ENCODE results near the gene ST8SIA5.

The ST8SIA5 gene

GRCh38 chr18:46676182-46676835, 80.5 kb downstream of the ST8SIA5 start:
- no peak overlapping the region for H3K4me3 ChIP-seq (ENCODE audit: low read depth, low read length)

- H3K4me3 ChIP-seq (ENCODE audit: low read depth, low read length), result no peak overlapping the region
These were observed 81.7 kb downstream of the ST8SIA5 start for GRCh38 chr18:46675112-46675511.

- no peak overlapping the region for H3K4me3 ChIP-seq (ENCODE audit: low read depth, low read length)
These were observed 84.5 kb downstream of the ST8SIA5 start for GRCh38 chr18:46672062-46672970.

GRCh38 chr18:46668694-46669093, 88.2 kb downstream of the ST8SIA5 start:
- H3K4me3 ChIP-seq (ENCODE audit: low read depth, low read length), result no peak overlapping the region

- H3K4me3 ChIP-seq (ENCODE audit: low read depth, low read length), result no peak overlapping the region
These were observed 88.7 kb downstream of the ST8SIA5 start for GRCh38 chr18:46668135-46668534.

- no peak overlapping the region for H3K4me3 ChIP-seq (ENCODE audit: low read depth, low read length)
These were observed 93.3 kb downstream of the ST8SIA5 start for GRCh38 chr18:46663539-46663938.

- H3K4me3 ChIP-seq (ENCODE audit: low read depth, low read length), result no peak overlapping the region
These were observed 95.7 kb downstream of the ST8SIA5 start for GRCh38 chr18:46660957-46661749.

- no peak overlapping the region for H3K4me3 ChIP-seq (ENCODE audit: low read depth, low read length)
These were observed 97.4 kb downstream of the ST8SIA5 start for GRCh38 chr18:46659484-46659883.

GRCh38 chr18:46657115-46657955, 99.5 kb downstream of the ST8SIA5 start, which contains the start of gene LOXHD1:
TSS of gene LOXHD1 (minus strand) at chr18:46657220. CDS start at chr18:46657033, 187 bp downstream.
- H3K4me3 ChIP-seq (ENCODE audit: low read depth, low read length), result no peak within 1 kb of the TSS

- no peak overlapping the region for H3K4me3 ChIP-seq (ENCODE audit: low read depth, low read length)
These were observed 100.3 kb downstream of the ST8SIA5 start for GRCh38 chr18:46656326-46657114.

GRCh38 chr18:46652372-46652771, 104.5 kb downstream of the ST8SIA5 start:
- no peak overlapping the region for H3K4me3 ChIP-seq (ENCODE audit: low read depth, low read length)

- H3K4me3 ChIP-seq (ENCODE audit: low read depth, low read length), result no peak overlapping the region
These were observed 106.2 kb downstream of the ST8SIA5 start for GRCh38 chr18:46650681-46651080.

GRCh38 chr18:46649071-46649862, 107.6 kb downstream of the ST8SIA5 start:
- H3K4me3 ChIP-seq (ENCODE audit: low read depth, low read length), result no peak overlapping the region

GRCh38 chr18:46646468-46646867, 110.4 kb downstream of the ST8SIA5 start:
- no peak overlapping the region for H3K4me3 ChIP-seq (ENCODE audit: low read depth, low read length)

- no peak overlapping the region for H3K4me3 ChIP-seq (ENCODE audit: low read depth, low read length)
These were observed 114.3 kb downstream of the ST8SIA5 start for GRCh38 chr18:46642561-46642960.

- no peak overlapping the region for H3K4me3 ChIP-seq (ENCODE audit: low read depth, low read length)
These were observed 114.9 kb downstream of the ST8SIA5 start for GRCh38 chr18:46641917-46642316.

- H3K4me3 ChIP-seq (ENCODE audit: low read depth, low read length), result no peak overlapping the region
These were observed 117.5 kb downstream of the ST8SIA5 start for GRCh38 chr18:46639386-46639785.

- no peak overlapping the region for H3K4me3 ChIP-seq (ENCODE audit: low read depth, low read length)
These were observed 120.7 kb downstream of the ST8SIA5 start for GRCh38 chr18:46636040-46636630.
